NCI-H446 (cell line): ENCODE data around the gene OLFM1.
A peak's percentile ranks its signal among the peaks of the same experiment; 100 is the strongest.

ENCODE experiments used
- DNase-seq, 2 experiments: peaks; one replicate each; lab custom pipeline; 2025; lab: John Stamatoyannopoulos, UW

Gene OLFM1

GRCh38 chr9:135090081-135090480 is 2.6 kb downstream of the OLFM1 start:
- DNase-seq: no peak

GRCh38 chr9:135090547-135090946 is 3.1 kb downstream of the OLFM1 start:
- DNase-seq: no peak

- no peak for DNase-seq
Observed at GRCh38 chr9:135091545-135091944, 4.1 kb downstream of the OLFM1 start.

GRCh38 chr9:135093111-135093510 is 5.6 kb downstream of the OLFM1 start:
- peak in 1 of 2 experiments; percentile 26 for DNase-seq

- DNase-seq: no peak
Observed at GRCh38 chr9:135093911-135094584, 6.6 kb downstream of the OLFM1 start.

GRCh38 chr9:135095470-135096407 is 8.3 kb downstream of the OLFM1 start:
- DNase-seq: no peak

GRCh38 chr9:135096408-135096895 is 9.0 kb downstream of the OLFM1 start:
- no peak for DNase-seq

DNA sequence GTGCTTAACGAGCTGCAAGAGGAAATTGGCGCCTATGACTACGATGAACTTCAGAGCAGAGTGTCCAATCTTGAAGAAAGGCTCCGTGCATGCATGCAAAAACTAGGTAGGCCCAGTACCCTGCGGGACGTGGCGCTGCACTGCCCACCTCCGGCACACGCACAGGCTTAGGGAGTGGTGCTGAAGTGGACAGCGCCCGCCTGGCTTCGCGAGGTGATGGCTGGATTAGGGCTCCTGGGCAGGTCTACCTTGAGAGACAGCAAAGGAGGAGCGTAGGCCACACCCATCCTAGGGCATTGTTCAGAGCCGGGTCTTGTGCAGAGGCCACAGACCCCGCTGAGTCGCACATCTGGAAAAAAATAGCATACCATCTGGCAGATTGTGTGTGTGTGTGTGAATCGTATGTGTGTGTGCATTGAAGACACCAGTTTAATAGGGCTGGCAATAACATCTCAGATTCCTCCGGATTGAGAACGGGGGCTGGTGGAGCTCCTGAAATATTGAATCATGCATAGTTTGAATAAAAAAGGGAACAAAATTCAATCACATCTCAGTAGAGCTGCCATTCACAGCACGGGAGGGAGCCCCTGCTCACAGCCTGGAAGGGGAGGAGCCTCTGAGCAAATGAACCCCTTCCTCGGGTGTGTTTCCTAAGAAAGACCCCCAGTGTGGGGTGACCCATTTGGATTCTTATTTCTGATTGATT is 11.1 kb downstream of the OLFM1 start:
- DNase-seq: no peak

GRCh38 chr9:135099574-135099973 is 12.1 kb downstream of the OLFM1 start:
- DNase-seq: no peak

- no peak for DNase-seq
Observed at GRCh38 chr9:135100241-135100681, 12.8 kb downstream of the OLFM1 start.

- no peak for DNase-seq
Observed at GRCh38 chr9:135100725-135101410, 13.4 kb downstream of the OLFM1 start.

DNA sequence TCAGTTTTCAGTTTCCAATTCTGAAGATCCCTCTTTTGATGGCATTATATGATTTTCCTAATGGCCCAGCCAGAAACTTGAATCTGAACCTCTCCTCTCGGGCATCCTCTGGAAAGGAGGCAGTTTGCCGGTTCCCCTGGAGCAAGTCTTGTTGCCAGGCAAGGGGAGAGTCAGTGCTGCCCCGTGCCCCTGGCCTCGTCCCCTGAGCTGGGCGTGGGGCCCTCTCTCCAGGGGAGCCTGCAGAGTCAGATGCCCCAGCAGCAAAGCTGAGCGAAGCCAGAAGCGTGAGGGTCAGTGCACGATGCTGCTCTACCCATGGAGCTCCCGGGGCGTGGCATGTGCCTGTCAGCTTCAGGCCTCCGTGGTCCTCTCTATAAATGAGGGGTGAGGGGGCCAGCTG is 14.0 kb downstream of the OLFM1 start:
- no peak for DNase-seq

- no peak for DNase-seq
Observed at GRCh38 chr9:135101926-135102325, 14.5 kb downstream of the OLFM1 start.

- DNase-seq: no peak
Observed at GRCh38 chr9:135102331-135102730, 14.9 kb downstream of the OLFM1 start.

DNA sequence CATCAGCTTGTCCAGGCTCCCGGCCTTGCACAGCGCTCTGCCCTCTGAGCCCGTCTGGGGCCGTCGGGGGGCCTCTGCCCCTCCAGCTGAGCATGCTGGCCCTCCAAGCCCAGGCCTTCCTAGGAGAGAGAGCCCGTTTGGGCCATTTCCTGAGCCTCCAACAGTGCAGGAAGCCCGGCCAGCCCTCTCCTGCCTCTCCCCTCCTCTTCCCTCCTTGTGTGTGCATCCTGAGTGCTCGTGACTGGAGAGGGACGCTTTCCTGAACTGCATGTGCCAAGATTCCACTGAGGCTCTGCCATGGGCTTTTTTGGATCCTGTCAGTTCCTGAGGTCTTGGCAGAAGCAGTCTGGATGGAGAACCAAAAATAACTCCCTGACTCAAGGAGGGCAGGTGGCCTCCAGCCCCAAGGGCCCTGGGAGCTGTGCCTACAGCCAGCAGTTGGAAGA is 15.6 kb downstream of the OLFM1 start:
- DNase-seq: peak in 1 of 2 experiments; percentile 80

DNA sequence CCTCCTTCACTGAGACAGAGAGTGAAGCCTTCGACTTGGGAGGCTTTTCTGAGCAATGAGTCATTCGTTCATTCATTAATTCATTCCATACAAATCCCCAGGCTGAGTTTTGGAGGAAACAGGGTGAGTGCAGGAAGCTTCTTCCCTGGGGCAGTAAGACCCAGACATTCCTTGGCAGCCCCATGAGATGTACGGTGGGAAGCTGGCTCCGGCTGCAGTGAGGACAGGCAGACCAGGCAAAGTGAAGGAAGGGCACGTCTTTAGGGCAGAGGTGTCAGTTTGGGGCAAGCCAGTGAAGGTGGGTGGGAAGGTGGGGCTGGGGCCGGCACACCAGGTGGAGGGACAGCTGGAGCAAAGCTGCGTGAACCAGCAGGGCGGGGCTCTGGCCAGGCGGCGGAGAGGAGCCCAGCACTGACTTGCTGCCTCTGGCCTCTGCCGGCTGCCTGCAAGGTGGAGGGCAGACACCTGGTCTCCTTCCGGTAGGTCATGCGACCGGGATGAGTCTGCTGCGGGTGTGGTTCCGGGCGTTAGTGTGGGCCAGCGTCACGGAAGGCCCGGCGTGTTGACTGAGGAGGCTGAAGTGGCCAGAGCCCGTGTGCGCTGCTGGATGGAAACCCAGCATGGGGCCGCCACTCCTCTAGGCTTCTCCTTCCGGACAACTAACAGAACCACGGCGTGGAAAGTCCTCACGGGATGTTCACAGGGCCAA is 16.6 kb downstream of the OLFM1 start:
- no peak for DNase-seq

- DNase-seq: no peak
Observed at GRCh38 chr9:135104761-135105160, 17.3 kb downstream of the OLFM1 start.

DNA sequence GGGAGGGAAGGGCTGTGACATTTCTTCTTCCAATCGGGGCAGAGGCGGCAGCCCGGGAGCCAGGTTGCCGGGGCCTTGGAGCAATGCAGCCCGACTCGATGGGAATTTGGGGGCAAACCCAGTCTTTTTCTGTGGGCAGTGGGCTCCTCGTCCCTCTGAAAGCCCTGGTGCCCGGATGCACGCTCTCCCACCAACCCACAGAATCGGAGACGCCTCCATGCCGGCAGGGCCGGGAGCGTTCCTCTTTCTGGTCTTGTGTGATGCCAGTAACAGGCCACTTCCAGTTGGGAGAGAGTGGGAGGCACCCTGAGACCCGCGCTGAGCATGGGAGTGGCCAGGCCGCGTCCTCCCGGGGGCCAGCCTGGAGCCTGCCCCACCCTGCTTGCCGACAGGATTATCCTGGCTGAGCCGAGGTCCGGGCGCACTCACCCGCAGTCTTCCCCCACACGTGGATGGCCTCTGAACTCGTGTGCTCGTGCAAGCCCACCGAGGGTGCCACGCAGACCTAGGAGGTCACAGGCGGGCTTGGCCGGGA is 17.8 kb downstream of the OLFM1 start:
- no peak for DNase-seq

DNA sequence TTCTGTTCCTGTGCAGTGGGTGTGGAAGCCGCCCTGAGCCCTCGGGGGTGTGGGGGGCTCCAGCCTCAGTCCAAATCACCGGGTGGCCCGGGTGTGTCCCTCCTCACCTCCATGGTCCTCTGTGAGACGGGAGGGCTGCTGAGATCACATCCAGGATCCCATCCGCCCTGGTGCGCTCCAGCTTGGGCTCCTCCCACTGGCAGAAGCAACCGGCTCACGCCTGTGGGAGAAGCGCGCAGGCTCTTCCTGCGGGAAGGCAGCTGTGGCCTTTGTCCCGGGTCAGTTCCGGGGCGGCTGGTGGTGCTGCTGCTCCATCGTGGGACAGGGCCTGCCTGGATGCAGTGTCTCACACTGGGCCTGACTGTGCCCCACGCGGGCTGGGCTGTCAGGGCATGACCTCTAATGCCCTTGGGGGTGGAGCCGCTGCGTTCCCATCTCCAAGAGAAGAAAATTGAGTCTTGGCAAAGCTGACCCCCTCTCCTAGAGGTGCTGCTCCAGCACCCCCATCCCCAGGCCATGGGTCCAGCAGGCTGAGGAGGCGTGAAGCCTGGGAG is 18.5 kb downstream of the OLFM1 start:
- DNase-seq: no peak

- no peak for DNase-seq
Observed at GRCh38 chr9:135106551-135107270, 19.2 kb downstream of the OLFM1 start.
